Colonic mucosa (tissue), 4 donors: ENCODE results near the gene FOSL1. TPM values are rescaled to one million over a fixed set of nuclear protein-coding genes. Genes with fewer than 3 reads are reported as not detected.

Experiments used
- DNase-seq: peaks from one replicate; pipeline ENCODE4 v3.0.0-alpha.2; 2020
- H3K27ac ChIP-seq: fragments of 200-600 bp; one replicate; pipeline ENCODE4 v1.8.0; 2021
- H3K27me3 ChIP-seq: fragments of 200-600 bp; one replicate; pipeline ENCODE4 v1.8.0; 2021
- H3K36me3 ChIP-seq: fragments of 200-600 bp; one replicate; pipeline ENCODE4 v1.8.0; 2021
- H3K4me1 ChIP-seq: fragments of 200-600 bp; one replicate; pipeline ENCODE4 v1.8.0; 2021; ENCODE audit warnings: mild to moderate bottlenecking
- H3K4me3 ChIP-seq: fragments of 200-600 bp; one replicate; pipeline ENCODE4 v1.8.0; 2021
- H3K9ac ChIP-seq, 2 donors: one replicate each; pipeline ENCODE4 v1.7.0; 2013; ENCODE audit warnings: control low read depth in 2 of 2, low read depth in 2 of 2, low read length in 2 of 2
- H3K9me3 ChIP-seq: fragments of 200-600 bp; one replicate; pipeline ENCODE4 v1.8.0; 2021
- CTCF ChIP-seq: fragments of 200-600 bp; IDR thresholded peaks from one replicate; pipeline ENCODE4 v1.8.0; 2022; ENCODE audit warnings: antibody characterized with exemption, mild to moderate bottlenecking
- intact Hi-C: fragments of 100-400 bp; cut with DNase I; formaldehyde crosslinking; loops from one replicate; pipeline ENCODE4 v1.14.1; 2022
- total RNA-seq, 2 donors: library from RNA; stranded (reverse); fragmentation: NEBNext Ultra II Directional in 1 of 2; extraction: Animal tissue kit (Norgen Biotek cat#: 25700) in 1 of 2; gene quantifications; one replicate each; pipeline ENCODE4 v1.2.1, GENCODE V29; 2021
- donor health status: healthy.
- donor health status: DM: no; HTN: no; CAD: no.
- donor health status: DM: no; HTN: no; CAD: no.

Gene FOSL1
- total RNA-seq, 2 donors from 2014 or later, result 0.84 to 4.2 TPM

DNA sequence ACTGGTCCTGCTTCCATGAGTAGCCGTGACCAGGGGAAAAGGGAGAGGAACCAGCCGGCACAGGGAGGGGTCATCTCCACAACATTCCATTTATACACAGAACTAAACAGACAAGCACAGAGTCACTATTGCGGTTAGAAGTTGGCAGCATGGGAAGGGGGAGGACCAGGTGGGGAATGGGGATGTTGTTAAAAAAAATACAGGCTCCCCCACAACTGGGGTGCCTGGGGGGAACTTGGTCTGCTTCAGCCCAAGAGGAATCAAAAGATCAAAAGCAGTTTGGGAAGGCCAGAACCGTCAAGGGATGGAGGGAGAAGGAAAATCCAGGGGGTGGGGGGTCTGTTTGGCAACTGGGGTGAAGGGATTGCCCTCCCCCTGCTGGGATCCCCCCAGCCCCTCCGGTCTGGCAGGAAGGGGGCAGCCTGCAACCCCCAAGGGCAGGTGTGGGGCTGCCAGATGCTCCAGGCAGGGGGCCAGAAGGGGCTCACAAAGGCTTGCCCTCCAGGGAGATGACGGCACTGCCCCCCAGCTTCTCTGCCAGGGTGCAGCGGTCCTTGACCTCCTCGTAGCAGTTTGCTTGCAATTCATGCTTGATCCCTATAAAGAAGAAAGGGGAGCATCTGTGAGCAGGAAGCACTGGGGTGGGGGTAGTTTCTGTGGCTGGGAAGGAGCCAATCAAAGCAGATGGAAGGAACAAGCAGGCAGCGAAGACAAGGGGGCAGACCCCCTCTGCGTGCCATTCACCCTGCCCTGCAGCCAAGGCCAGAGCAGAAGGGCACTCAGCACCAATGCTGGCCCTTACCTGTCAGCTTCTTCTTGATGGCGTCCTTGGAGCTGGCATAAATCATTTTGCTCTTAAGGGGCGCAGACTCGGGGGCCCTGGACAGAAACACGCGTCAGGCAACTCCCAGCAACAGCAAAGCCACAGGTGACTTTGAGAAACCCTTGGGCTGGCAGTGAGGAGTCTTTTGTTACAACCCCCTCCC, 45.0 kb downstream of the FOSL1 start:
- Histone ChIP-seq H3K27ac (peak overlapping the region; percentile 100), H3K36me3 (peaks cover 16% of the 10 kb centered on the region), H3K4me3 (peak overlapping the region; percentile 92)

DNA sequence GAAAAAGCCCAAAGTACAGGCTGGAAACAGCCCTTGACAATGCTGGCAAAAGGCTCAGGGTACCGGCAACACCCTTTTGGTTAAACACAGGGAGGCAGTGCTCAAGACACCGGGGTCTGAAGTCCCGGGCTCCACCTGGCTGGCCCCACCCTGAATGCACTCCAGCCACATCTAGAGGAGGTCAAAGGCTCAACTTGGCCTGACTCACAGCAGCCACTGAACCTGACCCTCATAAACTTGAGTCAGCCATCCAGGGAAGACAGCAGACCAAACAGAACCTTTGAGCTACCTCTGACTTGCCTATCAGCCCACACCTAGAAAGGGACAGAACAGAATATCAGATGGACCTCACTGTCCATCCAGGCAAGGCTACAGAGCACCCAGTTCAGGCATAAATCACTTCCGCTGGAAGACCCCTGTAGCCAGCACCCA, 46.0 kb downstream of the FOSL1 start:
- Histone ChIP-seq H3K4me1 (peaks cover 31% of the 10 kb centered on the region), H3K36me3 (peaks cover 16% of the 10 kb centered on the region), H3K9me3 (no peaks in the 10 kb centered on the region), H3K27me3 (no peaks in the 10 kb centered on the region), H3K4me3 (peak overlapping the region; percentile 92), H3K27ac (peak overlapping the region; percentile 100), H3K9ac (peak overlapping the region in 1 of 2 donors; percentile 82)
- intact Hi-C loops, result no loop called here
- peak; percentile 93 for DNase-seq
- TF ChIP-seq CTCF, result no peak

More for the DNA sequence above, 45.0 kb downstream of the FOSL1 start:
- peak; percentile 22 for DNase-seq
- Histone ChIP-seq H3K9ac (peak overlapping the region; percentile 41 to 82), H3K9me3 (no peaks in the 10 kb centered on the region), H3K27me3 (no peaks in the 10 kb centered on the region), H3K4me1 (peaks cover 31% of the 10 kb centered on the region)
- intact Hi-C loops, result no loop called here
- TF ChIP-seq CTCF, result no peak

DNA sequence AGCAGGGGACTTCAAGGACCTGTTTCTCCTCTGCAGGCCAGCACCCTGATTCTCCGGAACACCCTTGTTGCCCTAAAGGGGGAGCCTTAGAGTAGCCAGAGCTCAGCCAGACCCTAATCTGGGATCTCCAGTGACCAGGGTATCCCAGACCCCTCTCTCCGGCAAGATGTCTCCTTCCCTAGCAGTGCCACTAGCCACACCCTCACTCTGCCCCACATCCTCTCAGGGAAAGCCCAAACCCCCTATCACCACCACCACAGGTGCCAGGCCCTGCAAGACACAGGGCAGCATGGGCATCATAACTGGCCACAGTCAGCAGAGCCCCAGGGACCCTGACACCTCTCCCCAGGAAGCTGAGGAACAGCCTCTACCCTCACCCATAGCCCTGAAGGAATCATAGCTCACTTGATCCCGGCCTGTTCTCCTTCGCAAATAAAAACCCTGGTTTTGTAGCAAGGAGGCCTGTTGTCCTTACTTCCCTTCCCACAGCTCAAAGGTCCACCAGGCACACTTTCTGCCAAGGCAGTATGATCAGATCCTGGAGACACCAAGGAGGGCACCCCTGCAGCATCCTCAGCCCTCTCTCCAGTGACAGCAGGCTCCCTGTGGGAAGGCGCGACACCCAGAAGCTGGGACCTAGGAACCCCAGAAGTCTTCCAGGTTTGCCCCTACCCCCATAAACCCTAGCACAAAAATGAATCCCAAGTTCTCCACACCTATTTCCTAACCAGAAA, 46.8 kb downstream of the FOSL1 start:
- Histone ChIP-seq H3K36me3 (peaks cover 16% of the 10 kb centered on the region), H3K9me3 (no peaks in the 10 kb centered on the region), H3K4me1 (peaks cover 31% of the 10 kb centered on the region), H3K4me3 (no peak overlapping the region), H3K9ac (peak overlapping the region; percentile 6 to 82), H3K27me3 (no peaks in the 10 kb centered on the region), H3K27ac (peak overlapping the region; percentile 100)
- no peak for TF ChIP-seq CTCF
- DNase-seq, result peak; percentile 40
- intact Hi-C loops, result no loop called here

- Histone ChIP-seq H3K9ac (peak overlapping the region in 1 of 2 donors; percentile 82), H3K9me3 (no peaks in the 10 kb centered on the region), H3K36me3 (peaks cover 16% of the 10 kb centered on the region), H3K27me3 (no peaks in the 10 kb centered on the region), H3K4me3 (no peak overlapping the region), H3K4me1 (peaks cover 31% of the 10 kb centered on the region), H3K27ac (peak overlapping the region; percentile 100)
- intact Hi-C loops, result no loop called here
- TF ChIP-seq CTCF, result no peak
- peak; percentile 24 for DNase-seq
Observed at GRCh38 chr11:65852508-65853245, 47.5 kb downstream of the FOSL1 start.
